GM12875 (cell line): ENCODE data around the gene DUSP23.

Experiments
- H3K4me3 ChIP-seq: one replicate; pipeline ENCODE4 v1.5.1; 2011; ENCODE audit warnings: low read depth, low read length, control low read depth
- CTCF ChIP-seq: IDR thresholded peaks from 2 replicates; pipeline ENCODE4 v1.5.1; 2011; ENCODE audit warnings: low read depth, mild to moderate bottlenecking, control low read depth, inconsistent platforms, low read length, moderate library complexity, borderline replicate concordance; ENCODE audit not compliant: insufficient read depth

Gene DUSP23

GRCh38 chr1:159783724-159784123, 3.0 kb downstream of the DUSP23 start:
- TF ChIP-seq CTCF: no peak
- no peak overlapping the region for H3K4me3 ChIP-seq

- no peak for TF ChIP-seq CTCF
- no peak overlapping the region for H3K4me3 ChIP-seq
Observed at GRCh38 chr1:159786465-159786864, 5.7 kb downstream of the DUSP23 start.

- TF ChIP-seq CTCF: no peak
- H3K4me3 ChIP-seq: no peak overlapping the region
Observed at GRCh38 chr1:159786966-159787365, 6.2 kb downstream of the DUSP23 start.

GRCh38 chr1:159790237-159790917, 9.6 kb downstream of the DUSP23 start:
- TF ChIP-seq CTCF: peak; percentile 64; the same call in 1 of the 2 replicates
- H3K4me3 ChIP-seq: no peak overlapping the region

- H3K4me3 ChIP-seq: no peak overlapping the region
- no peak for TF ChIP-seq CTCF
Observed at GRCh38 chr1:159791031-159791430, 10.3 kb downstream of the DUSP23 start.

GRCh38 chr1:159791461-159791860, 10.7 kb downstream of the DUSP23 start:
- no peak overlapping the region for H3K4me3 ChIP-seq
- TF ChIP-seq CTCF: no peak

- TF ChIP-seq CTCF: no peak
- H3K4me3 ChIP-seq: no peak overlapping the region
Observed at GRCh38 chr1:159795534-159795933, 14.8 kb downstream of the DUSP23 start.
